GM23338 (cell line): ENCODE results near the gene MRPS5. TPM values are rescaled to one million over a fixed set of nuclear protein-coding genes. Genes with fewer than 3 reads are reported as not detected.

Experiments used
- ATAC-seq: fragments of 200-7000 bp; cut with Tn5 transposase; 3 replicates; pipeline ENCODE4 v1.9.1; 2020
- DNase-seq: peaks from one replicate; pipeline ENCODE4 v3.0.0-alpha.2; 2015; ENCODE audit warnings: low spot score
- H2AFZ ChIP-seq: fragments of 200-600 bp; sonication (generic); 2 replicates; pipeline ENCODE4 v1.8.0; 2016; ENCODE audit warnings: antibody characterized with exemption, mild to moderate bottlenecking, moderate library complexity
- H3F3A ChIP-seq: fragments of 200-600 bp; sonication (generic); replicated peaks from 2 replicates; pipeline ENCODE4 v1.8.0; 2017; ENCODE audit warnings: antibody characterized with exemption, mixed run types, low read depth
- H3K27ac ChIP-seq: fragments of 200-600 bp; sonication (generic); 2 replicates; pipeline ENCODE4 v1.6.1; 2016; ENCODE audit warnings: low read depth
- H3K27me3 ChIP-seq: fragments of 200-600 bp; sonication (generic); 2 replicates; pipeline ENCODE4 v1.8.0; 2016; ENCODE audit warnings: mild to moderate bottlenecking, mixed run types, moderate library complexity; ENCODE audit not compliant: insufficient read depth
- H3K36me3 ChIP-seq: fragments of 200-600 bp; sonication (generic); 2 replicates; pipeline ENCODE4 v1.8.0; 2016; ENCODE audit warnings: mild to moderate bottlenecking; ENCODE audit not compliant: insufficient read depth
- H3K4me1 ChIP-seq: fragments of 200-600 bp; sonication (generic); 2 replicates; pipeline ENCODE4 v1.8.0; 2016; ENCODE audit warnings: mild to moderate bottlenecking, moderate library complexity; ENCODE audit not compliant: insufficient read depth
- H3K4me2 ChIP-seq: fragments of 200-600 bp; sonication (generic); 2 replicates; pipeline ENCODE4 v1.7.1; 2017; ENCODE audit warnings: mixed run types
- H3K4me3 ChIP-seq: fragments of 200-600 bp; sonication (generic); 2 replicates; pipeline ENCODE4 v1.6.1; 2016; ENCODE audit warnings: mixed run types
- H3K79me2 ChIP-seq: fragments of 200-600 bp; sonication (generic); replicated peaks from 2 replicates; pipeline ENCODE4 v1.8.0; 2017; ENCODE audit warnings: mild to moderate bottlenecking; ENCODE audit not compliant: insufficient read depth
- H3K9me2 ChIP-seq: fragments of 200-600 bp; sonication (generic); 2 replicates; pipeline ENCODE4 v1.8.0; 2017; ENCODE audit not compliant: insufficient read depth
- H4K20me1 ChIP-seq: fragments of 200-600 bp; sonication (generic); replicated peaks from 2 replicates; pipeline ENCODE4 v1.8.0; 2017; ENCODE audit warnings: mild to moderate bottlenecking; ENCODE audit not compliant: insufficient read depth
- H3K27ac Mint-ChIP-seq: 2 replicates; pipeline ENCODE4 v1.8.0; 2020; ENCODE audit warnings: inconsistent platforms, mild to moderate bottlenecking, moderate library complexity, mixed read lengths
- H3K27me3 Mint-ChIP-seq: 3 replicates; pipeline ENCODE4 v1.8.0; 2022; ENCODE audit warnings: low read depth, mild to moderate bottlenecking, moderate library complexity, mixed read lengths, inconsistent platforms; ENCODE audit not compliant: insufficient read depth, poor library complexity
- H3K36me3 Mint-ChIP-seq: 3 replicates; pipeline ENCODE4 v1.8.0; 2021; ENCODE audit warnings: low read depth, mild to moderate bottlenecking, inconsistent platforms, moderate library complexity, mixed read lengths
- H3K4me1 Mint-ChIP-seq: 3 replicates; pipeline ENCODE4 v1.8.0; 2020; ENCODE audit warnings: mild to moderate bottlenecking, inconsistent platforms, mixed read lengths
- H3K4me3 Mint-ChIP-seq: 3 replicates; pipeline ENCODE4 v1.8.0; 2021; ENCODE audit warnings: moderate library complexity, mild to moderate bottlenecking, inconsistent platforms, mixed read lengths
- H3K9me3 Mint-ChIP-seq: 3 replicates; pipeline ENCODE4 v1.8.0; 2020; ENCODE audit warnings: moderate library complexity, mild to moderate bottlenecking, inconsistent platforms, mixed read lengths
- CREB1 ChIP-seq: fragments of 250-450 bp; sonication (Bioruptor Pico); IDR thresholded peaks from 2 replicates; pipeline ENCODE4 v1.5.0; 2020; ENCODE audit warnings: low read depth, mild to moderate bottlenecking, moderate library complexity
- EZH2 ChIP-seq: fragments of 200-600 bp; sonication (generic); IDR thresholded peaks from one replicate; pipeline ENCODE4 v1.8.0; 2017; ENCODE audit warnings: antibody characterized with exemption, mild to moderate bottlenecking, low read depth; ENCODE audit not compliant: unreplicated experiment
- EZH2phosphoT487 ChIP-seq: fragments of 200-600 bp; sonication (generic); IDR thresholded peaks from one replicate; pipeline ENCODE4 v1.8.1; 2018; ENCODE audit warnings: antibody characterized with exemption; ENCODE audit not compliant: unreplicated experiment
- JUNB ChIP-seq: IDR thresholded peaks from one replicate; pipeline ENCODE4 v1.6.1; 2016; ENCODE audit warnings: antibody characterized with exemption; ENCODE audit not compliant: unreplicated experiment
- NANOG ChIP-seq: IDR thresholded peaks from 2 replicates; pipeline ENCODE4 v1.6.1; 2016; ENCODE audit warnings: antibody characterized with exemption, borderline replicate concordance
- POLR2AphosphoS5 ChIP-seq: IDR thresholded peaks from 2 replicates; pipeline ENCODE4 v1.6.1; 2016; ENCODE audit warnings: antibody characterized with exemption, low read depth
- STAT1 ChIP-seq: IDR thresholded peaks from one replicate; pipeline ENCODE4 v1.6.1; 2016; ENCODE audit warnings: antibody characterized with exemption; ENCODE audit not compliant: unreplicated experiment
- ZNF114 ChIP-seq: fragments of 250-450 bp; sonication (Bioruptor Pico); IDR thresholded peaks from 2 replicates; pipeline ENCODE4 v1.5.0; 2020; ENCODE audit warnings: mild to moderate bottlenecking, moderate library complexity
- ZNF331 ChIP-seq: fragments of 250-450 bp; sonication (Bioruptor Pico); IDR thresholded peaks from 2 replicates; pipeline ENCODE4 v1.5.0; 2020; ENCODE audit warnings: low read depth, mild to moderate bottlenecking, moderate library complexity
- polyA plus RNA-seq: library from polyadenylated mRNA; unstranded; fragments of >200 nt; fragmentation: Nextera tagmentation; extraction: Ambion mirVana; gene quantifications from 2 replicates; pipeline ENCODE4 v1.2.1, GENCODE V29; 2016
- total RNA-seq: library from RNA; depleted of rRNA; stranded (reverse); fragments of >200 nt; shearing (Covaris generic); gene quantifications from 2 replicates; pipeline ENCODE4 v1.2.3, GENCODE V29; 2014
- TF ChIP-seq, protein P1 (sequence below), 2 experiments: fragments of 200-600 bp in 1 of 2; sonication (generic) in 1 of 2; conservative IDR thresholded peaks; 2 replicates each; pipeline versions ENCODE4 v1.5.1 to v1.6.1; 2016 to 2017; ENCODE audit warnings: antibody characterized with exemption in 2 of 2, low read depth in 2 of 2, mild to moderate bottlenecking in 2 of 2, moderate library complexity in 1 of 2
- TF ChIP-seq, protein P2 (sequence below): IDR thresholded peaks from one replicate; pipeline ENCODE4 v1.6.1; 2018; ENCODE audit warnings: antibody characterized with exemption; ENCODE audit not compliant: unreplicated experiment
- TF ChIP-seq, protein P3 (sequence below): fragments of 250-450 bp; sonication (Bioruptor Pico); IDR thresholded peaks from 2 replicates; pipeline ENCODE4 v1.5.0; 2020; ENCODE audit warnings: mild to moderate bottlenecking, moderate library complexity
- TF ChIP-seq, protein P4 (sequence below): IDR thresholded peaks from 2 replicates; pipeline ENCODE4 v1.6.1; 2016; ENCODE audit warnings: antibody characterized with exemption

MRPS5 gene
- total and polyA plus RNA-seq, 2 experiments from 2014 or later: 51.9 to 79.0 TPM

DNA sequence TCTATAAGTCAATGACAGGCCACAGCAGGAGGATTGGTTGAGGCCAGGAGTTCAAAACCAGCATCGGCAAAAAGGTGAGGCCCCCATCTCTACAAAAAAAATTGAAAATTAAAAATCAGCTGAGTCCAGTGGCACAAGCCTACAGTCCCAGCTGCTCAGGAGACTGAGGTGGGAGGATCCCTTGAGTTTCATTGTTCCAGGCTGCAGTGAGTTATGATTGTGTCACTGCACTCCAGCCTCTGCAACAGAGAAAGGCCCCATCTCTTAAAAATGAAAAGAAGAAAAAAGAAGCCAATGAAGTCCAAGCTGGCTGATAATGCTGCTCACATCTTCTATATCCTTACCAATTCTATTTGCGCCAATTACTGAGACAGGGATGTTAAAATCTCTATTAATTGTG is 39.1 kb downstream of the MRPS5 start:
- Mint-ChIP-seq H3K9me3 (no peaks in the 10 kb centered on the region; the same call in 2 of the 3 replicates), H3K27me3 (peaks cover 6% of the 10 kb centered on the region), H3K4me3 (no peak overlapping the region), H3K27ac (no peak overlapping the region), H3K4me1 (peaks cover 25% of the 10 kb centered on the region), H3K36me3 (peaks cover 33% of the 10 kb centered on the region)
- peaks cover 16% of the 10 kb centered on the region; the same call in 1 of the 2 replicates for H3K4me1 ChIP-seq
- TF ChIP-seq ZNF114: no peak
- TF ChIP-seq, protein P1, sequence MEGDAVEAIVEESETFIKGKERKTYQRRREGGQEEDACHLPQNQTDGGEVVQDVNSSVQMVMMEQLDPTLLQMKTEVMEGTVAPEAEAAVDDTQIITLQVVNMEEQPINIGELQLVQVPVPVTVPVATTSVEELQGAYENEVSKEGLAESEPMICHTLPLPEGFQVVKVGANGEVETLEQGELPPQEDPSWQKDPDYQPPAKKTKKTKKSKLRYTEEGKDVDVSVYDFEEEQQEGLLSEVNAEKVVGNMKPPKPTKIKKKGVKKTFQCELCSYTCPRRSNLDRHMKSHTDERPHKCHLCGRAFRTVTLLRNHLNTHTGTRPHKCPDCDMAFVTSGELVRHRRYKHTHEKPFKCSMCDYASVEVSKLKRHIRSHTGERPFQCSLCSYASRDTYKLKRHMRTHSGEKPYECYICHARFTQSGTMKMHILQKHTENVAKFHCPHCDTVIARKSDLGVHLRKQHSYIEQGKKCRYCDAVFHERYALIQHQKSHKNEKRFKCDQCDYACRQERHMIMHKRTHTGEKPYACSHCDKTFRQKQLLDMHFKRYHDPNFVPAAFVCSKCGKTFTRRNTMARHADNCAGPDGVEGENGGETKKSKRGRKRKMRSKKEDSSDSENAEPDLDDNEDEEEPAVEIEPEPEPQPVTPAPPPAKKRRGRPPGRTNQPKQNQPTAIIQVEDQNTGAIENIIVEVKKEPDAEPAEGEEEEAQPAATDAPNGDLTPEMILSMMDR (conservative IDR thresholded peaks at IDR 0.05; ENCODE audit: low read depth in 2 of 2): no peak
- TF ChIP-seq, protein P2, sequence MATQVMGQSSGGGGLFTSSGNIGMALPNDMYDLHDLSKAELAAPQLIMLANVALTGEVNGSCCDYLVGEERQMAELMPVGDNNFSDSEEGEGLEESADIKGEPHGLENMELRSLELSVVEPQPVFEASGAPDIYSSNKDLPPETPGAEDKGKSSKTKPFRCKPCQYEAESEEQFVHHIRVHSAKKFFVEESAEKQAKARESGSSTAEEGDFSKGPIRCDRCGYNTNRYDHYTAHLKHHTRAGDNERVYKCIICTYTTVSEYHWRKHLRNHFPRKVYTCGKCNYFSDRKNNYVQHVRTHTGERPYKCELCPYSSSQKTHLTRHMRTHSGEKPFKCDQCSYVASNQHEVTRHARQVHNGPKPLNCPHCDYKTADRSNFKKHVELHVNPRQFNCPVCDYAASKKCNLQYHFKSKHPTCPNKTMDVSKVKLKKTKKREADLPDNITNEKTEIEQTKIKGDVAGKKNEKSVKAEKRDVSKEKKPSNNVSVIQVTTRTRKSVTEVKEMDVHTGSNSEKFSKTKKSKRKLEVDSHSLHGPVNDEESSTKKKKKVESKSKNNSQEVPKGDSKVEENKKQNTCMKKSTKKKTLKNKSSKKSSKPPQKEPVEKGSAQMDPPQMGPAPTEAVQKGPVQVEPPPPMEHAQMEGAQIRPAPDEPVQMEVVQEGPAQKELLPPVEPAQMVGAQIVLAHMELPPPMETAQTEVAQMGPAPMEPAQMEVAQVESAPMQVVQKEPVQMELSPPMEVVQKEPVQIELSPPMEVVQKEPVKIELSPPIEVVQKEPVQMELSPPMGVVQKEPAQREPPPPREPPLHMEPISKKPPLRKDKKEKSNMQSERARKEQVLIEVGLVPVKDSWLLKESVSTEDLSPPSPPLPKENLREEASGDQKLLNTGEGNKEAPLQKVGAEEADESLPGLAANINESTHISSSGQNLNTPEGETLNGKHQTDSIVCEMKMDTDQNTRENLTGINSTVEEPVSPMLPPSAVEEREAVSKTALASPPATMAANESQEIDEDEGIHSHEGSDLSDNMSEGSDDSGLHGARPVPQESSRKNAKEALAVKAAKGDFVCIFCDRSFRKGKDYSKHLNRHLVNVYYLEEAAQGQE: no peak
- TF ChIP-seq STAT1: no peak
- TF ChIP-seq EZH2phosphoT487: no peak
- TF ChIP-seq, protein P3, sequence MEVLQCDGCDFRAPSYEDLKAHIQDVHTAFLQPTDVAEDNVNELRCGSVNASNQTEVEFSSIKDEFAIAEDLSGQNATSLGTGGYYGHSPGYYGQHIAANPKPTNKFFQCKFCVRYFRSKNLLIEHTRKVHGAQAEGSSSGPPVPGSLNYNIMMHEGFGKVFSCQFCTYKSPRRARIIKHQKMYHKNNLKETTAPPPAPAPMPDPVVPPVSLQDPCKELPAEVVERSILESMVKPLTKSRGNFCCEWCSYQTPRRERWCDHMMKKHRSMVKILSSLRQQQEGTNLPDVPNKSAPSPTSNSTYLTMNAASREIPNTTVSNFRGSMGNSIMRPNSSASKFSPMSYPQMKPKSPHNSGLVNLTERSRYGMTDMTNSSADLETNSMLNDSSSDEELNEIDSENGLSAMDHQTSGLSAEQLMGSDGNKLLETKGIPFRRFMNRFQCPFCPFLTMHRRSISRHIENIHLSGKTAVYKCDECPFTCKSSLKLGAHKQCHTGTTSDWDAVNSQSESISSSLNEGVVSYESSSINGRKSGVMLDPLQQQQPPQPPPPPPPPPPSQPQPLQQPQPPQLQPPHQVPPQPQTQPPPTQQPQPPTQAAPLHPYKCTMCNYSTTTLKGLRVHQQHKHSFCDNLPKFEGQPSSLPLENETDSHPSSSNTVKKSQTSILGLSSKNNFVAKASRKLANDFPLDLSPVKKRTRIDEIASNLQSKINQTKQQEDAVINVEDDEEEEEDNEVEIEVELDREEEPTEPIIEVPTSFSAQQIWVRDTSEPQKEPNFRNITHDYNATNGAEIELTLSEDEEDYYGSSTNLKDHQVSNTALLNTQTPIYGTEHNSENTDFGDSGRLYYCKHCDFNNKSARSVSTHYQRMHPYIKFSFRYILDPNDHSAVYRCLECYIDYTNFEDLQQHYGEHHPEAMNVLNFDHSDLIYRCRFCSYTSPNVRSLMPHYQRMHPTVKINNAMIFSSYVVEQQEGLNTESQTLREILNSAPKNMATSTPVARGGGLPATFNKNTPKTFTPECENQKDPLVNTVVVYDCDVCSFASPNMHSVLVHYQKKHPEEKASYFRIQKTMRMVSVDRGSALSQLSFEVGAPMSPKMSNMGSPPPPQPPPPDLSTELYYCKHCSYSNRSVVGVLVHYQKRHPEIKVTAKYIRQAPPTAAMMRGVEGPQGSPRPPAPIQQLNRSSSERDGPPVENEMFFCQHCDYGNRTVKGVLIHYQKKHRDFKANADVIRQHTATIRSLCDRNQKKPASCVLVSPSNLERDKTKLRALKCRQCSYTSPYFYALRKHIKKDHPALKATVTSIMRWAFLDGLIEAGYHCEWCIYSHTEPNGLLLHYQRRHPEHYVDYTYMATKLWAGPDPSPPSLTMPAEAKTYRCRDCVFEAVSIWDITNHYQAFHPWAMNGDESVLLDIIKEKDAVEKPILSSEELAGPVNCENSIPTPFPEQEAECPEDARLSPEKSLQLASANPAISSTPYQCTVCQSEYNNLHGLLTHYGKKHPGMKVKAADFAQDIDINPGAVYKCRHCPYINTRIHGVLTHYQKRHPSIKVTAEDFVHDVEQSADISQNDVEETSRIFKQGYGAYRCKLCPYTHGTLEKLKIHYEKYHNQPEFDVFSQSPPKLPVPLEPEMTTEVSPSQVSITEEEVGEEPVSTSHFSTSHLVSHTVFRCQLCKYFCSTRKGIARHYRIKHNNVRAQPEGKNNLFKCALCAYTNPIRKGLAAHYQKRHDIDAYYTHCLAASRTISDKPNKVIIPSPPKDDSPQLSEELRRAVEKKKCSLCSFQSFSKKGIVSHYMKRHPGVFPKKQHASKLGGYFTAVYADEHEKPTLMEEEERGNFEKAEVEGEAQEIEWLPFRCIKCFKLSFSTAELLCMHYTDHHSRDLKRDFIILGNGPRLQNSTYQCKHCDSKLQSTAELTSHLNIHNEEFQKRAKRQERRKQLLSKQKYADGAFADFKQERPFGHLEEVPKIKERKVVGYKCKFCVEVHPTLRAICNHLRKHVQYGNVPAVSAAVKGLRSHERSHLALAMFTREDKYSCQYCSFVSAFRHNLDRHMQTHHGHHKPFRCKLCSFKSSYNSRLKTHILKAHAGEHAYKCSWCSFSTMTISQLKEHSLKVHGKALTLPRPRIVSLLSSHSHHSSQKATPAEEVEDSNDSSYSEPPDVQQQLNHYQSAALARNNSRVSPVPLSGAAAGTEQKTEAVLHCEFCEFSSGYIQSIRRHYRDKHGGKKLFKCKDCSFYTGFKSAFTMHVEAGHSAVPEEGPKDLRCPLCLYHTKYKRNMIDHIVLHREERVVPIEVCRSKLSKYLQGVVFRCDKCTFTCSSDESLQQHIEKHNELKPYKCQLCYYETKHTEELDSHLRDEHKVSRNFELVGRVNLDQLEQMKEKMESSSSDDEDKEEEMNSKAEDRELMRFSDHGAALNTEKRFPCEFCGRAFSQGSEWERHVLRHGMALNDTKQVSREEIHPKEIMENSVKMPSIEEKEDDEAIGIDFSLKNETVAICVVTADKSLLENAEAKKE (CRISPR knock-in tag): no peak
- no peak for TF ChIP-seq EZH2
- TF ChIP-seq, protein P4, sequence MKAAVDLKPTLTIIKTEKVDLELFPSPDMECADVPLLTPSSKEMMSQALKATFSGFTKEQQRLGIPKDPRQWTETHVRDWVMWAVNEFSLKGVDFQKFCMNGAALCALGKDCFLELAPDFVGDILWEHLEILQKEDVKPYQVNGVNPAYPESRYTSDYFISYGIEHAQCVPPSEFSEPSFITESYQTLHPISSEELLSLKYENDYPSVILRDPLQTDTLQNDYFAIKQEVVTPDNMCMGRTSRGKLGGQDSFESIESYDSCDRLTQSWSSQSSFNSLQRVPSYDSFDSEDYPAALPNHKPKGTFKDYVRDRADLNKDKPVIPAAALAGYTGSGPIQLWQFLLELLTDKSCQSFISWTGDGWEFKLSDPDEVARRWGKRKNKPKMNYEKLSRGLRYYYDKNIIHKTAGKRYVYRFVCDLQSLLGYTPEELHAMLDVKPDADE: no peak
- no peak for TF ChIP-seq JUNB
- TF ChIP-seq NANOG: no peak
- TF ChIP-seq ZNF331 (CRISPR knock-in tag): no peak
- no peak for TF ChIP-seq CREB1 (CRISPR knock-in tag)
- no peak for TF ChIP-seq POLR2AphosphoS5
- H2AFZ ChIP-seq: no peak overlapping the region
- H3K36me3 ChIP-seq: peaks cover 3% of the 10 kb centered on the region; the same call in 1 of the 2 replicates
- no peak overlapping the region for H3K4me2 ChIP-seq
- H3K27me3 ChIP-seq: peaks cover 13% of the 10 kb centered on the region; the same call in 1 of the 2 replicates
- no peak for DNase-seq
- H3K4me3 ChIP-seq: no peak overlapping the region
- H4K20me1 ChIP-seq: no peaks in the 10 kb centered on the region; the same call in 1 of the 2 replicates
- H3K79me2 ChIP-seq: no peaks in the 10 kb centered on the region
- H3K9me2 ChIP-seq: no peaks in the 10 kb centered on the region
- H3K27ac ChIP-seq: no peak overlapping the region
- H3F3A ChIP-seq: no peaks in the 10 kb centered on the region
- ATAC-seq: no peak
